Anterior cingulate cortex (tissue), 58 donors: ENCODE measurements around the gene HDAC9.

Source experiments
- DNase-seq, 58 donors: peaks; one replicate each; lab custom pipeline; 2025; lab: John Stamatoyannopoulos, UW

HDAC9 gene

DNA sequence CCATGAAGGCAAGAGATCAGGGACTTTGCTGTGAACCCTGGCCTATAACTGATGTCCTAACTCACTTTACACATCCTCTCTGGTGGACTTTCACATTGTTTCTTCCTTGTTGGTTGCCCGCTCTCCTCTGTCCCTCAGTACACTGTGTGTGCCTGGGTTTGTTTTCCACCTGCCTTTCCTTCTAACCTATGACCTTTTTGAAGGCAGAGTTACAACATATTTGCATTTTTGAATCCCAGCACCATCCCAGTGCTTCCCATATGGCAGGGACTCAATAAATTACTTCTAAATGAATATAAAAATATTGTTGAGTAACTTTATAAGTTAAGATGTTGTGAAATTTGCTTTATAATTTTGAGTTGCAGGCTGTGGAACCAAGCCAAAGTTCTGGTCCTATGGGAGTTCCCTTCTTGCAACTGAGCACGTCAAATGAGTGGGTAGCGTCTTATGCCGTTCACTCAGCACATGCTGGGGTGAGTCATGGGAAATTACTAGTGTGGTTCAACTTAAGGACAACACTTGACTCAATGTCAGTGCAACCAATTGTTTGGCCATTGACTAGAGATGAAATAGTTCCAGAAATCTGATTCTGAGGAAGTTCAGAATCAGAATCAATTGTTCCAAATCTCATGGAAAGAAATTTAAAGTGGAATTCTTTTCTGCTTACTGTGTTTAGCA is 370.9 kb downstream of the HDAC9 start:
- DNase-seq: no peak

DNA sequence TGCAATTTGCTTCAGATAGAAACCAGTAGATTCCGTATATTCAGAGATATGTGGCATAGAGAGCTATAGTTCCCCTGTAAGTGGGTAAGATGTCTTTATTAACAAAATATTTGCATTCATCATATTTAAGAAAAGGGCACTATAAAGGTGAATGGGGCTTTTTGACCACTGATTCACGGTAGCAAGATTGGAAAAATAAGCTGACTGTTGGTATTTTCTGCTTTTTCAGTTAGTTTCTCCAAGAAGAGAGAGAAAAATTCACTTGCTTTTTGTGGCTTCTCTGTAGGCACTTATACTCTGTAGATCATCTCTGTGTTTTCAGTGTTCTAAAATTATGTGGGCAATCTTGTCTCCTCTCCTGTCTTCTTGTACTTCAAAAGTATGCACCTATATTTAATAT is 376.8 kb downstream of the HDAC9 start:
- DNase-seq: no peak

DNA sequence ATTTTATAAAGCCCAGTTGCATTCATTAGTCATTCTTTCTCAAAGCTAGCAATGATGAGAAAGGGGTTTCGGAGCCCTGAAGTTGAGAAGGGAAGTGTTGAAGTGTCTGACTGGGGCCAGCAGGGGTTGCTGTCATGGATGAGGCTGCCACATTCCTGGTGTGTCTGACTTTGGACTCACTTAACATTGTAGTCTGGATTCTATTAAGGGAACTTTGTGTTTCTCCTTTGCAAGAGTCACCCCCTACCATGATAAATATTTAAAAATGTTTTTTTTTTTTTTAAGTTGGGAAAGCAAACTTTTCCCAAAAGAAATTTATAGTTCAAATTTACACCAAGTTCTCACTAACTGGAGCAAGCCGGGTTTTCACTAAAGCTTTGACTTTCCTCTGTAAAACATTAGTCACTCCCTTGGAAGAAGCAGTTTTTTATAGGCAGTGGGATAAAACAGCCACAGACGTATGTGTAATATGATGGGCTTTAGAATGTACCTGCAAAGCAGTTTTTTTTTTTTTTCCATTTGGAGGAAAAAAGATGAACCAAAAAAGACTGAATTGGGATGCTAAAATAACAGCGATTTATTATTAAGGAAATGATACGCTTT is 378.3 kb downstream of the HDAC9 start:
- no peak for DNase-seq

DNA sequence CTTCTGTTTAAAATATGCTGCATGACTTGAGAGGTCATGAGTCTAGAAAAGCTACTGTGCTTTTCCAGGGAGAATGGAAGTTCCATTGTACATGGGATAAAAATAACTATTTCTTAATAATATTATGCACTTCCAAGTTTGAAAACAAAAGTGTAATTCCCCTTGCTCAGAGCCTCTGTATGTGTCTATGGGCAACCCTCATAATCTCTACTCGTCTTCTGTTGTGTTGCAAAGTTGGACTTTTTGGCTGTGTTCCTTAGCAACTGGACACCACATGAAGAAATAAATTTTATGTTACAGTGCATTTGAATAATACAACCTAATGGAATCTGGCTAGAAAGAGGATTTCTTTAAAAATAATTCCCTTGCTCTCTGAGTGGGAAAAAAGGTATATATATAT is 379.3 kb downstream of the HDAC9 start:
- no peak for DNase-seq

DNA sequence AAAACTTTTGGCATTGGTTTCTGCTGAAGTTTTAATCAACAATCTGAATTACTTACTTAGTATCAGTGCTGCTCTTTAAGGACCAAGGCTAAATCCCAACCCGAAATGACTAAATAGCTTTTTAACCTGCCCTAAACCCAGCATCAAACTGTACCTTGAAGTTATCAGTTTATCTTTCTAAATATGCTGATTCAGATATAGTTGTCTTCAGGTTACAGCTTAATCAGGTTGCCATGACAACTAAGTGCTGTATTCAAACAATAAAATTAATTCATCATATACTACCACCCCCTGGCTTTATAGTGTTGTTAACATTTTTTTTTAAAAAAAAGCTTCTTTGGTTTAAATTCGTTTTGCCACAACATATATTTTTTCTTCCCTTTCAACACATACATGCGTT is 382.3 kb downstream of the HDAC9 start:
- DNase-seq: no peak

DNA sequence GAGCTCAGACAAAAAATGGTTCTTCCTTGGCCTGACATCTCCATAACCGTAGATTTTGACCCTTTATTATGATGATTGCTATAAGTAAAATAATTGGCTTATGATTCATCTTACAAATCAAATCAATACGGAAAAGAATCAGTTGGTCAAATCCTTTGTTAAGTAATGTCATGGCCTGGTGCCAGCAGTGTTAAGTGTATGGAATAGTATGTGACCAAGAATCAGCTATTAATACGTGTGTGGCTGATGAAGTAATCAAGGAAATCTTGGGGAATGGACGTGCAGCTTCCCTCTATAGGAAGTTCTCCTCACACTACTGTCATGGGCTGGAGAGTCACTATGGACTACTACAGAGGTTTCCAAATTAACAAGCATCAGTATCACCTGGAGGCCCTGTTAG is 391.3 kb downstream of the HDAC9 start:
- DNase-seq: no peak

DNA sequence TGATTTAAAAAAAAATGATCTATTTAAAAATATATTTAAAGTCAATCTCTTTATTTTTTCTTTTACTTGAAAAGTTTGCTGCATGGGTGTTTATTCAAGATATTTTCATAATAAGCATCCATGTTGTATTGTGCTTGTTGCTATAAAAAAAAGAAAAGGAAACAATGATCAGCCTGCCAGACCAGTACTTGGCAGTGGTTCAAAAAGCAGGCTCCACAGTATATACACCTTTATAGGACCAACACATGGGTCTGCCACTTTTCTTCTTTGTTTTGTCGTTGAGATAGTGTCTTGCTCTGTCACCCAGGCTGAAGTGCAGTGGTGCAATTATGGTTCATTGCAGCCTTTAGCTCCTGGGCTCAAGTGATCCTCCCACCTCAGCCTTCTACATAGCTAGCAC is 393.9 kb downstream of the HDAC9 start:
- no peak for DNase-seq

DNA sequence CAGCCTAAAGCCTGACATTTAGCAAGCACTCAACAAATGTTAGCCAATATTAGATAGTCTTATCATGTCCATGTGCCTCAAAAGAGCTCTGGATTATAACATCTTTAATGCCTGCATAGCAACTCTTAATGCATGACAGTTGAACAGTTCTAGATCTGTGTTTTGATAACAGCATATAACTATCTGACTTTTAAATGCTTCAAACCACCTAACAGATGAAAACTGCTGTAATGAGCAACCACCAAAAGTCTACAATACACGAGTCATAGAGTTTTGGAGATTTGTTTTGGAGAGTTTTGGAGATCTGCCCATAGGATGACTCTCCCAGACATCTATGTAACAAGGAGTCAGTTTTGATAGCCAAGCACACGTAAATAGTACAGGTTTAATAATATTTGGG is 394.6 kb downstream of the HDAC9 start:
- DNase-seq: no peak

DNA sequence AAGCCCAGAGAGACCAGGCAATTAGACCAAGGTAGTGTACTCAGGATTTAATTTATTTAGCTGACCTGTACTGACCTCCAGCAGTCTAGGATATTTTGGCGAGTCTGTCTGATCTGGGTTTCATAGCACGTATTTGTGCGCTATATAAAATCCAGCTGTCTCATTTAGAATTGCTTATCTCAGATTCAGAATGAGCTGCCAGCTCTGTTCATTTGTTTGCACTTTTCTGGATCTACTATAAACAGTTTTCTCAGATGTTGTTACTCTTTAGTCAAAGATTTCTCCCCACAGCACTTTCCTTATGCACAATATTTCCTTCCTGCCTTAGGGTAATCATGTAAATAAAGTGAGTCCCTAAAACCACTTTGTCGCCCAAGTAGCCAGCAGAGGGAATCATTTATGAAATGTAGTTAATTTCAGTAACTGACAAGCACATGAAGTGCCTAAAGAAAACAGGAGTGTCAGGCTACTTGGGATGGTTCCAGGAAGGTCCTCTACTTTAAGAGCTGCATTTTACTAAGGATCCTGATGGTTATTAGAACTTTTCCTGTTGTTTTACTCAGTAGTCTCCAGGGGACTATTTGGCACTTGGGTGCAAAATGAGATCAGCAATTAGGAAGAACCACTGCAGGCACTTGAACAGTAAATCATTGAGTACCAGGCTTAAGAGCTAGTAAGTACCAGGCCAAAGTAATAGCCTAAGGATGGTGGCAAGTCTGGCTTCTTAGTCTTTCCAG is 395.5 kb downstream of the HDAC9 start:
- DNase-seq: no peak

DNA sequence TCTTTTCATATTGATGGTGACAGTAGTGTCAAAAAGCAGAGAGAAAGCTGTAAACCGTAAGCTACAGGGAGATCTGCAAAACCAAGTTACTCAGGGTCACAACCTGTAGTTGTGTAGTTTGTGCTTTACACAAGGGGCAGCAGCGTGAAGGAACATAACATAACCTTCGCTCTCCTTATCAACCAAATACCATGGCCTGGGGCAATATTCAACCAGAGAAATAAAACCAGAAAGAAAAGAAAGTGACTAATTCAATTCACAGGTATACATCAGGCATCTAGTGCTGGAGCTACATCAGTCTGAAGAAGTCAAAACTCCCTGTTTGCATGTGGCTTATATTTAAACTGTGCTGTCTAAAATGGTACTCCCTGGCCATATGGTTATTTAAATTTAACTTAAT is 397.6 kb downstream of the HDAC9 start:
- no peak for DNase-seq

DNA sequence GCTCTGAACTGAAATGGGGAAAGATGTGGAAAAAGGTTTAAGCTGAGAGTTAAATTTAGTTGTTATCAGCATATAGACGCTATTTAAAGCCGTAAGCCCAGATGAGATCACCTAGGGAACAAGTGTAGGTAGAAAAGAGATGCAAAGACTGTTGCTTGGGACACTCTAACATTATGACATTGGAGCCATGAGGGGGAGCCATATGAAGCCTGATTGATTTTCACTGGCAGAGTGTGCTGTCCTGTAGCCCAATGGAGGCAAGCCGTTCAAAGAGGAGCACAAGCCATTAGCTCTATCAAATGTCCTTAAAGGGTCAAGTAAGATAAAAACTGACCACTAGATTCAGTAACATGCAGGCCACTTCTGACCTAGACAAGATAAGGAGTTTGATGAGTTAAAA is 398.6 kb downstream of the HDAC9 start:
- DNase-seq: no peak

DNA sequence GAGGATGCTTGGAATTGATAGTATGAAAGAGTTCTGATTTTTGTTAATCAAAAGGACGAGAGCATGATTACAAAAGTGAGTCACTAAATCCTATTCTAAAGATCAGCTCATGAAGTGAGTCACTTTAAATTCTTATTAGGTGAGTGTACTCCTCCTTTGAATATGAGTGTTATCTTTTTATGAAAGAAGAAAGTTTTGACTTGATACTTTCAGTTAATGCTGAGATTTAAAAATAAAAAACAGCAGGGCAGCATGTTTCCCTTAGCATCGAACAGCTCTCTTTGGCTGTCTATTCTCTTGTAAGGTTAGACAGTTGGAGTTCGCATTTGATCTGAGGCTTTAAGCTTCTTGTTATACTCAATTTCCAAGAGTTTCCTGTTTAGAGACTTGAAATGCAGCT is 399.9 kb downstream of the HDAC9 start:
- DNase-seq: no peak

DNA sequence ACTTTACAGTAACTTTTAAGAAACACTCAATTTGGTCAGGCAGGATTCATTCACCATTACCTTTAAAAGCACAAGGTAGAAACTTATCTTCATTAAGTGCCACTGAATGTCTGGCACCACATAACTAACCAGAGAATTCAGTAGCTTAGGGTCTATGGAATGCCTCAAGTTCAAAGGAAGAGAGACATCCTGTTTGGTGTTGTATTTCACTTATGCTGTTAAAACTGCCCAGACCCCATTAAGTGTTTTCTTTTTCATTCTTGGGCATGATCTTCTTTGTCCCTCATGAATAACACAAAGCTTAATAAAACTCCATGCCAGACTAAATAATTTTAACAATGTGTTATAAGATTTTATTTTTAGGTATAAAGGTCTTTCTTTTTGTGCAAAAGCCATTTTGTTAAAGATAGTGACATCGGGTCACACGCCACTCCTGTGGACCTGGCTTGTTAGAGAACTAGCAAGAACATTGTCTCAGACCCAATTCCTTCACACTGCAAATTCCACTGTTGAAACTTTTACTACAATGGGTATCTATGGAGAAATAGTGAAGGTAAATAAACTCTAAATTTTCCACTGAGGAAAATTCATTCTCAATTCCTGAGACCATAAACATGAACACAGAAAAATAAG is 400.9 kb downstream of the HDAC9 start:
- no peak for DNase-seq

DNA sequence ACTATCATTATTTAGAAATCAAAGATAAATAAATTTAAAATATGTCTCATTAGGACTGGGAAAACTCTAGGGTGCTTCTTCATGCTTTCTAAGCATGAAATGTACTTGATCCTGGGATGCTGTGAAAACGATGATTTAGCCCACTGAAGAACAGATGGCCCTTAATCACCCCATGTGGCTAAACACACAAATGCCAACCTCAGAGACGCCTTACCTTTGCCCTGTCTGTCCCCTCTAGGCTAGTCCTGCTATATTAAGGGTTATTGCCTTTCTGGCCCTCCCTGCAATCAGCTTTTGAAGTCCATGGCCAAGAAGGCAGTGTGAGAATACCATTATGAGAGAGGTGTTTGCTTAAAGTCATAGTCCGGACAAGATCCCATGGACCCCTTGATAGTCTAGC is 404.7 kb downstream of the HDAC9 start:
- no peak for DNase-seq

DNA sequence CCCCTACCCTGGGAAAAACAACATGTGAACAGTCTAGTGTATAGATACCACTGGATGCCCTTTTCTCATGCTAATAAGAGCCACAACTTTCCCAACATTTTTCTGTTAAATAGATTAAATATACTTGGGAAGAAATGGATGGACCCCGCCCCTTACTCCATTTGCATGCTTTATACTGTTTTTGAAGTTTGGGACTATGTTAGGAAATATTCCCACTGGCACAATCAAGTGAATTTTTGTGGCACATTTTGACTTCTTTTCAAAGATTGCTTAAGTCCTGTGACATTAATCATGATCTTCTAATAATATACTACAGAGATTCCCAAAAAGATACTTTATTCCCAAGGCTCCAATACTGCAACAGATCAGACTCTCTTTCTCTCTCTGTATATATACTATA is 405.3 kb downstream of the HDAC9 start:
- DNase-seq: no peak

DNA sequence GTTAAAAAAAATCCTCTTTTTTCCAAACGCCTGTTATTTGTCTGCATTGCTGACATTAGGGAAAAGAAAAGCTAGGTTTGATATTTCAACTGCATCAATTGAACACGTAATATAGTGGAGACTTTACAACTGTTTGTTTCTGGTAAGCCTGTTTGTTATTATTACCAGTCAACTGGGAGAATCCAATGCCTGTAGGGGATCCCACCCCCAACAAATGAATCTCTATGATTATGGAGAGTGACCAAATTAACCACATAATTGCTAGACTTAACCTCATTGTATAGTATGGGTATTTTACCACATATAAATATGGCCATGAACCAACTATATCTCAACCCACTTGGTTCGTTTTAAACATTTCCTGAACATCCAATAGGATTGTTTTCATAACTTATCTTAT is 405.8 kb downstream of the HDAC9 start:
- DNase-seq: no peak

DNA sequence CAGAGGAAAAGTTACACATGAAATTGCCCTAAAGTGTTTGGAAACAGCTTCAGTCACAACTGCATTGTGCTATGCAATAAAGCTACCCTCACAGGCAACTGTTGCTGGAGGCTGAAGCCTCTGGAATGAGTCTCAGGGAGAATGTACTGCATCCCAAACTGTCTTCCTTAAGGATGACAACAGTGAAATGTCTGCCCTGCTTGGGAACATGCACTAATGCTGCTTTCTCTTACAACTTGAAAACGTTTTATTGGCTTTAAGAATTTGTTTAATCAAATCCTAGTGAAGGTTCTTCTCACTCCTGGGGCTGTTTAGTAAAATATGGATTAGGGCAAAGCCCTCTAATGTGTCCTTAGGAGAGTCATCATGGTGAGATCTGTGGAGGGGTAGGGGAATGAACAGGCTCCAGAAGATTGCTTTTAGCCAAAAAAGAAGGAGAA is 406.5 kb downstream of the HDAC9 start:
- no peak for DNase-seq

DNA sequence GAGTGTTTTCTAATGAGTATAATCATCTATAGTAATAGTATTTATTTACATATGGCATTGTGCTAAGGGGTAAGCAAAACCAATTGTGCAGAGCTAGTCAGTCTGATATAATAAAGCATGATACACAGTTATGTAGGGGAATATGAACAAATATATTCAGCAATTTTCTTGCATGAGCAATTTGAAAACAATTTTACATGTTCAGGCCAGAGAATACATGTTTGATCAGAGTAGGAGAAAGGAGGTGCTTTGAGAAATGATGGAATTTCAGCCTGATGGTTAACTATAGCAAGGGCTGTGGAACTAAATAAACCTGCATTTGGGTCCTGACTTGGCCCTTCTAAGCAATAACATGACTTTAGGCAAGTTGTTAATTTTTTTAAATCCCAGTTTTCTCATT is 407.3 kb downstream of the HDAC9 start:
- DNase-seq: no peak

DNA sequence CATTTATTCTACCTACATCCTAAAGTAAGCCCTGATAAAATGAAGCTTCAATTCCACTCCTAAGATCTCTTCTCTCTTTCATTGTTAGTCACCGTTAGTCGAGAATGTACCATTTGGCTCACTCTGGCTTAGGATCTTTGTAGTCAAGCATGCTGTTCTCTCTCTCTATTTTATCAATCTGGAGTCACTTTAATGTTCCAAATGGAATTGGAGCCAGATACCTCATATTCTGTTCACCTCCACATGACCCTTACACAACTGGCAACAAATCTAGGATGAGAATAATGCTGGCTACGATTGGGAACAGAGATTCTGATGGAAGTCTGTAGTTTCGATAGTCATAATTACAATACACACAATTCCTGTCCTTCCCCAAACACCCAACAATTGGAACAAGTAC is 408.1 kb downstream of the HDAC9 start:
- no peak for DNase-seq

DNA sequence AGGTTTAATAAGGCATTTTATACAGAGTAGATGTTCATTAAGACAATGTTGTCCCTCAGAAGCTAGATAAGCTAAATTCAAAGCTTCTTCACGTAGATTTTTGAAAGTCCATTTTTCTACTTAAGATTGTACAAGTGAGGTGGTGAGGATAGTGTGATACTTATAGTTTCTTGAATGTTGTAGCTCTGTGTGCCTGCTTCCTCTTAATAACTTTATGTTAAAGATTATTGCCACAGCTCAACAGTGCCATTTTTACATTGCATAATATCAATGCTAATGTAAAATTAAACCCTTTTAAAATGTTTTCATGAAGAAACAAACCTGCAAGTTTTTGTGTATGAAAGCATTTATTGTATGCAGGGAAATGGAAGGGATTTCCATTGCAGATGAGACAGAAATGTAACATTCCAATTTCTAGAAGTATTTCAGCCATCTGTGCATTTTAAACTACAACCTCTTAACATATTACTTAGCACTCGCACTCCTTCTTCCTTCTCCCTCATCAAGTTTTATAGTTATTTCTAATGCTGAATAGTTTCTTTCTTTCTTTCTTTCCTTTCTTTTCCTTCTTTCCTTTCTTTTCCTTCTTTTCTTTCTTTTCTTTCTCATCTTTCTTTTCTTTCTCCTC is 409.9 kb downstream of the HDAC9 start:
- no peak for DNase-seq

DNA sequence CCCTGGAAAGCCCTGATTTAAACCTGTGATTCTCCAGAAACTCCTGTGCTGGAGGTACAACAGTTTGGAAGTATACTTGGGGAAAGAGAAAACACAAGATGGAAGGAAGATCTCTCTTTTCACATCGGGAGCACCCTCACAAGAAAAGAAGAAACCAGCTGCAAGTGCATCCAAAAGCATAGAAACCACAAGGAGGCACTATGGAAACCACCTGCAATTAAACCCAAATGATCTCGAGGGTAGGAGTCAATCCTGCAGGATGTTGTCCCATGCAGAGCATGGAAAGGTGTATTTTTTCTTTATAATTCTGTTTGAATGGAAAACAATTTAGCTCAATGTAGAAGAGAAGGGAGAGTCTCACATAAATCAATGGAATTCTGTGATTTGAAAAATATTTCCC is 411.4 kb downstream of the HDAC9 start:
- DNase-seq: no peak
